ENCODE results near the gene CCNB1IP1. TPM values are rescaled to one million over a fixed set of nuclear protein-coding genes. Genes with fewer than 3 reads are reported as not detected.
"Not testable (repeated sequence)": the region's sequence is repeated elsewhere in the genome, so short reads cannot be mapped to it uniquely, and the experiment has no call there.

Gene CCNB1IP1
- total and polyA plus RNA-seq, 7 experiments from 2014 or later: 14.8 to 29.8 (median 26.4) TPM

DNA sequence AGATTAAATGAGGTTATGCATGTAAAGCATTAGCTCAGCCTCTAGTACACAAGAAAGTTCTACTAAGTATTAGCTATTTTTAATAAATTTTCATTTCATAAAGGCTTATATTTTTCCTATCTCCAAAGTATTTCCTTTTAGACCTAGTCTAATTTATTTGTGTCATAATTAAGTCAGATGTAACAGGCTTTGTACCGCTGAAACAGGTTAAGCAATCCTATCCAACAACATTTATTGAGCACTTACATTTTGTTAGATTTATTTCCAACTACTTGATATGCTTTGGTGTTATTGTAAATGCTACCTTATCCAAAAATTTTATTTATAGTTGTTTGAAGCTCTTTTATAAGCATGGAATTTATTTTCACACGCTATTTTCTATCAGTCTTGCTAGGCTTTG lies 8.6 kb upstream of the CCNB1IP1 start:
- no peak overlapping the region for H3K4me3 ChIP-seq (ENCODE audit: low read length)
- Mint-ChIP-seq H3K9me3 (peaks cover 0 to 6% (median 0%) of the 10 kb centered on the region in 11 donors), H3K36me3 (peaks cover 4 to 12% (median 8%) of the 10 kb centered on the region in 5 donors), H3K4me1 (peaks cover 6 to 26% (median 18%) of the 10 kb centered on the region in 7 donors), H3K27ac (peak overlapping the region in 4 of 9 donors; percentile 94 to 98 (median 97)), H3K27me3 (peaks cover 0 to 10% (median 0%) of the 10 kb centered on the region in 5 donors), H3K4me3 (peak overlapping the region in 3 of 10 donors; percentile 95 to 99 (median 97))
- peaks cover 4 to 5% of the 10 kb centered on the region in 2 donors for H3K4me1 ChIP-seq (ENCODE audit: control insufficient read depth in 2 of 2, insufficient read depth in 2 of 2, low read length in 2 of 2)
- H3K36me3 ChIP-seq (ENCODE audit: control insufficient read depth in 2 of 3, insufficient read depth in 3 of 3, low read length in 3 of 3): peaks cover 0 to 6% (median 0%) of the 10 kb centered on the region in 3 experiments
- H3K27me3 ChIP-seq (ENCODE audit: control insufficient read depth in 2 of 2, insufficient read depth in 2 of 2, low read length in 2 of 2): no peaks in the 10 kb centered on the region
- intact Hi-C loops (cut with micrococcal nuclease): loop anchor here (2.0 to 5.0 kb wide), 4 partner anchors 15 to 927 kb away; partner anchors contain the start of genes HNRNPC (in 1 of the 2) and TMEM253 (in 1 of the 2)
- ChIA-PET CTCF (interaction anchor here (0.7 to 6.6 kb wide), 7 partner anchors 8 to 746 kb away, joined by 3 to 68 read pairs (median 4); no protein-coding TSS in a partner anchor), POLR2A (interaction anchor here (0.6 to 3.6 kb wide), 7 partner anchors 9 to 341 kb away, joined by 3 to 40 read pairs (median 12); partner anchors contain the start of genes APEX1, CCNB1IP1, OSGEP and PNP)
- DNase-seq (no peak), ATAC-seq (no peak)
- H3K27ac ChIP-seq (ENCODE audit: low read depth, low read length): peak overlapping the region; percentile 91
- H3K9me3 ChIP-seq (ENCODE audit: control insufficient read depth in 2 of 3, low read length in 3 of 3): no peaks in the 10 kb centered on the region

DNA sequence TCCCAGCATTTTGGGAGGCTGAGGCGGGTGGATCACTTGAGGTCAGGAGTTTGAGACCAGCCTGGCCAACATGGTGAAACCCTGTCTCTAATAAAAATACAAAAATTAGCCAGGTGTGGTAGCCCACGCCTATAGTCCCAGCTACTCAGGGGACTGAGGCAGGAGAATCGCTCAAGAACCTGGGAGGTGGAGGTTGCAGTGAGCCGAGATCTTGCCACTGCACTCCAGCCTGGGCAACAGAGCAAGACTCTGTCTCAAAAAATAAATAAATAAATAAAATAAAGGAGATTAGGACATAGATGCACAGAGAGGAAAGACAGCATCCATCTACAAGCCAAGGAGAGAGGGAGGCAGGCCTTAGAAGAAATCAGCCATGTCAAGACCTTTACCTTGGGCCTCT lies 8.0 kb upstream of the CCNB1IP1 start:
- H3K4me3 ChIP-seq (ENCODE audit: low read length); DNase-seq; H3K4me1 ChIP-seq (ENCODE audit: control insufficient read depth in 2 of 2, insufficient read depth in 2 of 2, low read length in 2 of 2); H3K9me3 Mint-ChIP-seq; H3K9me3 ChIP-seq (ENCODE audit: control insufficient read depth in 2 of 3, low read length in 3 of 3); H3K27me3 ChIP-seq (ENCODE audit: control insufficient read depth in 2 of 2, insufficient read depth in 2 of 2, low read length in 2 of 2); H3K27ac ChIP-seq (ENCODE audit: low read depth, low read length); H3K36me3 ChIP-seq (ENCODE audit: control insufficient read depth in 2 of 3, insufficient read depth in 3 of 3, low read length in 3 of 3); H3K36me3 Mint-ChIP-seq; ATAC-seq: not testable (repeated sequence)
- intact Hi-C loops (cut with micrococcal nuclease): loop anchor here in 1 of 2 donors (5.0 kb wide), 1 partner anchor 761 kb away; the partner anchor contains the start of gene TMEM253
- ChIA-PET CTCF (interaction anchor here (0.8 to 6.6 kb wide), 5 partner anchors 7 to 746 kb away, joined by 3 to 68 read pairs (median 4); no protein-coding TSS in a partner anchor), POLR2A (interaction anchor here (1.4 to 3.6 kb wide), 3 partner anchors 114 to 342 kb away, joined by 9 to 40 read pairs (median 23); partner anchors contain the start of genes APEX1, OSGEP and RNASE4)
- peak overlapping the region in 3 of 9 donors; percentile 9 to 52 (median 17) for H3K27ac Mint-ChIP-seq
- peak overlapping the region in 2 of 10 donors; percentile 8 to 12 for H3K4me3 Mint-ChIP-seq
- peaks cover 0 to 10% (median 0%) of the 10 kb centered on the region in 5 donors for H3K27me3 Mint-ChIP-seq
- H3K4me1 Mint-ChIP-seq: peaks cover 6 to 24% (median 18%) of the 10 kb centered on the region in 7 donors

DNA sequence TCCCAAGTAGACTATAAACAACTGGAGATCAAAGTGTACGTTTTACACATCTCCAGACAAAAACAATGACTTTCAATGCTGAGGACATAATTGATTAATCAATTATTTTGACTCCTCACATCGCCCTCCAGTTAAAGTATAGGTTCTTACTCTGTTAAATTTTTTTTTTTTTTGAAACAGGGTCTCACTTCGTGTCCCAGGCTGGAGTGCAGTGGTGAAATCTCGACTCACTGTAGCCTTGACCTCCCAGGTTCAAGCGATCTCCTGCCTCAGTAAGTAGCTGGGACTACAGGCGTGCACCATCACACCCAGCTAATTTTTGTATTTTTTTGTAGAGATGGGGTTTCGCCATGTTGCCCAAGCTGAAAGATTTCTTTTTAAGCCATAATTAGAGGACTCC lies 938 bp upstream of the CCNB1IP1 start:
- Mint-ChIP-seq H3K4me3 (no peak overlapping the region), H3K36me3 (peaks cover 0 to 3% (median 0%) of the 10 kb centered on the region in 5 donors), H3K27me3 (peaks cover 0 to 9% (median 0%) of the 10 kb centered on the region in 5 donors), H3K9me3 (no peaks in the 10 kb centered on the region), H3K4me1 (peaks cover 15 to 43% (median 30%) of the 10 kb centered on the region in 7 donors), H3K27ac (peak overlapping the region in 1 of 9 donors; percentile 90)
- intact Hi-C loops (cut with micrococcal nuclease): no loop called here
- ChIA-PET CTCF (interaction anchor here (0.6 to 1.6 kb wide), 4 partner anchors 8 to 362 kb away, joined by 3 to 5 read pairs (median 4); no protein-coding TSS in a partner anchor), POLR2A (interaction anchor here (0.6 to 5.4 kb wide), 8 partner anchors 9 to 348 kb away, joined by 3 to 35 read pairs (median 4); partner anchors contain the start of gene PARP2)
- Histone ChIP-seq H3K9me3 (ENCODE audit: control insufficient read depth in 2 of 3, low read length in 3 of 3) (no peaks in the 10 kb centered on the region), H3K4me3 (ENCODE audit: low read length) (no peak overlapping the region), H3K4me1 (ENCODE audit: control insufficient read depth in 2 of 2, insufficient read depth in 2 of 2, low read length in 2 of 2) (no peaks in the 10 kb centered on the region), H3K36me3 (ENCODE audit: control insufficient read depth in 2 of 3, insufficient read depth in 3 of 3, low read length in 3 of 3) (peaks cover 0 to 2% (median 0%) of the 10 kb centered on the region in 3 experiments), H3K27ac (ENCODE audit: low read depth, low read length) (no peak overlapping the region), H3K27me3 (ENCODE audit: control insufficient read depth in 2 of 2, insufficient read depth in 2 of 2, low read length in 2 of 2) (no peaks in the 10 kb centered on the region)
- no peak for DNase-seq
- ATAC-seq: no peak

DNA sequence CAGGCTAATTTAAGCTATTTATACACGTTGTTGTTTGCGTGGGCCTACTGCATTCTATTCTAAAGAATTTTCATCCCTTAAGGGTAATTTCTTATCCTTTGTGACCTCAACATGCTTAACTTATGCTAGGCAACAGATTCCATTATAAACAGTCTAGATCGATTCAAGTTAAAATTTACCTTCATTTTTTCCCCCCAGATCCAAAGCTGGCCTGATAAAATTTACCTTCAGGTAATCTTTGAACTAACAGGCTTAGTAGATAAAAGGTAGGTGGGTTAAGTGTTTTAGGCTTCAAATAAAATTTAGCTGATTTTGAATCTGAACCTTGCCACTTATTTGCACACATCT lies 389 bp upstream of the CCNB1IP1 start:
- intact Hi-C loops (cut with micrococcal nuclease): loop anchor here (1.0 to 2.0 kb wide), 5 partner anchors 10 to 351 kb away; partner anchors contain the start of genes PARP2 (in 2 of the 2), APEX1 (in 1 of the 2), OSGEP (in 1 of the 2) and RNASE4 (in 1 of the 2)
- peak overlapping the region; percentile 67 to 96 (median 92) for H3K27ac Mint-ChIP-seq
- POLR2A ChIA-PET: interaction anchor here (0.6 to 5.4 kb wide), 6 partner anchors 9 to 327 kb away, joined by 3 to 35 read pairs (median 6); partner anchors contain the start of gene PARP2
- peaks cover 0 to 4% (median 0%) of the 10 kb centered on the region in 5 donors for H3K27me3 Mint-ChIP-seq
- H3K27ac ChIP-seq (ENCODE audit: low read depth, low read length): peak overlapping the region; percentile 62
- no peaks in the 10 kb centered on the region for H3K4me1 ChIP-seq (ENCODE audit: control insufficient read depth in 2 of 2, insufficient read depth in 2 of 2, low read length in 2 of 2)
- CTCF ChIA-PET: interaction anchor here (0.6 to 1.6 kb wide), 4 partner anchors 8 to 363 kb away, joined by 3 to 8 read pairs (median 4); no protein-coding TSS in a partner anchor
- H3K4me1 Mint-ChIP-seq: peaks cover 12 to 46% (median 33%) of the 10 kb centered on the region in 7 donors
- H3K36me3 Mint-ChIP-seq: peaks cover 0 to 3% (median 0%) of the 10 kb centered on the region in 5 donors
- DNase-seq: no peak
- H3K27me3 ChIP-seq (ENCODE audit: control insufficient read depth in 2 of 2, insufficient read depth in 2 of 2, low read length in 2 of 2): no peaks in the 10 kb centered on the region
- H3K4me3 ChIP-seq (ENCODE audit: low read length): peak overlapping the region; percentile 97
- H3K9me3 ChIP-seq (ENCODE audit: control insufficient read depth in 2 of 3, low read length in 3 of 3): no peaks in the 10 kb centered on the region
- H3K4me3 Mint-ChIP-seq: peak overlapping the region; percentile 85 to 100 (median 96)
- peak; percentile 18 for ATAC-seq
- H3K36me3 ChIP-seq (ENCODE audit: control insufficient read depth in 2 of 3, insufficient read depth in 3 of 3, low read length in 3 of 3): peaks cover 0 to 8% (median 0%) of the 10 kb centered on the region in 3 experiments
- no peaks in the 10 kb centered on the region for H3K9me3 Mint-ChIP-seq

DNA sequence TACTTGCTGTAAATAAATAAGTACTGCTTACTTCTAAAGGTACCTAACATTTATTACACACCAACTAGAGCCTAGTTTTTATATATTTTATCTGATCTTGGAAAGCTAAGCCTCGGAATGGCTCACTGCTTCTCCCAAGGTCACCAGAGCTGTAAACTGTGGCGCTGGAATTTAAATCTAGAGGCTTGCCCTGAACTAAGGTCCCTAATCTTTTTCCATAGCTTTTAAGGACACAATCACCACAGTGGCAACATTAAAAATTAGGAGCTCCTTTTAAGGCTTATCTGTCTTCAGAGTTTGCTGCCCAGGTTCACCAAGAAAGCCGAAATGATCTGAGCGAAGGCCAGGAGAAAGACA lies 670 bp downstream of the CCNB1IP1 start:
- peak overlapping the region; percentile 67 to 96 (median 92) for H3K27ac Mint-ChIP-seq
- H3K9me3 Mint-ChIP-seq: no peaks in the 10 kb centered on the region
- peaks cover 0 to 3% of the 10 kb centered on the region in 2 donors for H3K4me1 ChIP-seq (ENCODE audit: control insufficient read depth in 2 of 2, insufficient read depth in 2 of 2, low read length in 2 of 2)
- ChIA-PET POLR2A (interaction anchor here (0.8 to 5.4 kb wide), 5 partner anchors 10 to 351 kb away, joined by 3 to 35 read pairs (median 8); partner anchors contain the start of genes PARP2, PIP4P1 and RNASE4), CTCF (interaction anchor here (1.0 to 1.2 kb wide), 4 partner anchors 11 to 355 kb away, joined by 4 to 8 read pairs (median 5); partner anchors contain the start of gene PARP2)
- H3K9me3 ChIP-seq (ENCODE audit: control insufficient read depth in 2 of 3, low read length in 3 of 3): no peaks in the 10 kb centered on the region
- H3K27me3 Mint-ChIP-seq: no peaks in the 10 kb centered on the region
- peak overlapping the region; percentile 97 for H3K4me3 ChIP-seq (ENCODE audit: low read length)
- H3K36me3 Mint-ChIP-seq: peaks cover 0 to 3% (median 0%) of the 10 kb centered on the region in 5 donors
- H3K4me1 Mint-ChIP-seq: peaks cover 16 to 55% (median 39%) of the 10 kb centered on the region in 7 donors
- intact Hi-C loops (cut with micrococcal nuclease): loop anchor here (2.0 kb wide), 3 partner anchors 80 to 352 kb away; partner anchors contain the start of genes APEX1 (in 1 of the 2), OSGEP (in 1 of the 2), RNASE4 (in 1 of the 2) and TEP1 (in 1 of the 2)
- peaks cover 0 to 8% (median 0%) of the 10 kb centered on the region in 3 experiments for H3K36me3 ChIP-seq (ENCODE audit: control insufficient read depth in 2 of 3, insufficient read depth in 3 of 3, low read length in 3 of 3)
- H3K27ac ChIP-seq (ENCODE audit: low read depth, low read length): peak overlapping the region; percentile 62
- ATAC-seq: no peak
- DNase-seq: no peak
- no peaks in the 10 kb centered on the region for H3K27me3 ChIP-seq (ENCODE audit: control insufficient read depth in 2 of 2, insufficient read depth in 2 of 2, low read length in 2 of 2)
- H3K4me3 Mint-ChIP-seq: peak overlapping the region; percentile 85 to 100 (median 96)

DNA sequence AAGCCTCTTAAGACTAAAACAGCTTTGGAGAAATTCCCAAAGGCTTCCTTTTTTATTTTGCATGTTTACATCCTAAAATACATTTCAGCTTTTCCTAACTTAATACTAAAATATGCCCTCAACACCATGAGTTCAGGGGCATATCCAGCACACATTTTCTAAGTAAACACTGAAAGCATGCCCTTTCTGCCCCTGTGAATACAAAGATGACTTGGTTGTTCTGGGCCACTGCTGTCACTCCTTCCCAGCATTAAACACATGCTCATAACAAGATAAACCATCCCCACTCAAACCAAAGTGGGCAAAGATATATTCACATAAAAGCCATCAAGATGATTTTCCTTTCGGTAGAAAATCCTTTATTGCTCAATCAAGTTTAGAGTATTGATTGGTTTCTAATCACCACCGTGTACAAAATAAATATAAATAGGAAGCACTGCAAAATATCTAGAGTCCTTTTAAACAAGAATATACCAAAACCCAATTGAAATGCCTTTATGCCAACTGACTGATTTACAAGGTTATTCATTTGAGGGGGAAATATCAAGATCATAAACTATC lies 1.9 kb downstream of the CCNB1IP1 start:
- H3K4me1 Mint-ChIP-seq: peaks cover 19 to 60% (median 41%) of the 10 kb centered on the region in 7 donors
- peak overlapping the region in 6 of 9 donors; percentile 7 to 62 (median 27) for H3K27ac Mint-ChIP-seq
- Histone ChIP-seq H3K4me1 (ENCODE audit: control insufficient read depth in 2 of 2, insufficient read depth in 2 of 2, low read length in 2 of 2) (peaks cover 0 to 4% of the 10 kb centered on the region in 2 donors), H3K27ac (ENCODE audit: low read depth, low read length) (no peak overlapping the region), H3K4me3 (ENCODE audit: low read length) (no peak overlapping the region), H3K36me3 (ENCODE audit: control insufficient read depth in 2 of 3, insufficient read depth in 3 of 3, low read length in 3 of 3) (peaks cover 0 to 12% (median 0%) of the 10 kb centered on the region in 3 experiments), H3K9me3 (ENCODE audit: control insufficient read depth in 2 of 3, low read length in 3 of 3) (no peaks in the 10 kb centered on the region), H3K27me3 (ENCODE audit: control insufficient read depth in 2 of 2, insufficient read depth in 2 of 2, low read length in 2 of 2) (no peaks in the 10 kb centered on the region)
- peaks cover 0 to 4% (median 0%) of the 10 kb centered on the region in 5 donors for H3K36me3 Mint-ChIP-seq
- ChIA-PET CTCF (interaction anchor here (0.7 to 1.2 kb wide), 2 partner anchors 10 to 276 kb away, joined by 3 to 4 read pairs; no protein-coding TSS in a partner anchor), POLR2A (interaction anchor here (1.9 to 5.4 kb wide), 3 partner anchors 12 to 280 kb away, joined by 7 to 35 read pairs (median 26); partner anchors contain the start of genes PARP2 and PIP4P1)
- ATAC-seq: no peak
- intact Hi-C loops (cut with micrococcal nuclease): no loop called here
- no peaks in the 10 kb centered on the region for H3K9me3 Mint-ChIP-seq
- peak overlapping the region in 2 of 10 donors; percentile 4 to 21 for H3K4me3 Mint-ChIP-seq
- DNase-seq: no peak
- no peaks in the 10 kb centered on the region for H3K27me3 Mint-ChIP-seq
